Neural cell (in vitro differentiated cells): ENCODE measurements around the gene ZSCAN5A. TPM values are rescaled to one million over a fixed set of nuclear protein-coding genes. Genes with fewer than 3 reads are reported as not detected.

Source experiments
- H2AFZ ChIP-seq: fragments of 200-600, 300-800 bp; sonication (generic), shearing (Covaris generic); 2 replicates; pipeline ENCODE4 v1.6.0; 2014; ENCODE audit warnings: low read depth, mild to moderate bottlenecking, antibody characterized with exemption, low read length, moderate library complexity
- H3F3A ChIP-seq: fragments of 200-600 bp; shearing (Covaris generic); 2 replicates; pipeline ENCODE4 v1.6.1; 2016; ENCODE audit warnings: mild to moderate bottlenecking, moderate library complexity, mixed read lengths, antibody characterized with exemption, low read length; ENCODE audit not compliant: insufficient read depth, poor library complexity, severe bottlenecking
- H3K27ac ChIP-seq: fragments of 200-600, 300-800 bp; sonication (generic), shearing (Covaris generic); 2 replicates; pipeline ENCODE4 v1.5.1; 2014; ENCODE audit warnings: mild to moderate bottlenecking, low read length, moderate library complexity
- H3K27me3 ChIP-seq: fragments of 300-800, 200-600 bp; sonication (generic), shearing (Covaris generic); 2 replicates; pipeline ENCODE4 v1.6.0; 2014; ENCODE audit warnings: mild to moderate bottlenecking, low read depth, low read length, moderate library complexity; ENCODE audit not compliant: insufficient read depth
- H3K36me3 ChIP-seq: fragments of 300-800, 200-600 bp; sonication (generic), shearing (Covaris generic); 2 replicates; pipeline ENCODE4 v1.5.1; 2014; ENCODE audit warnings: mild to moderate bottlenecking, antibody characterized with exemption, low read length, moderate library complexity; ENCODE audit not compliant: insufficient read depth
- H3K4me2 ChIP-seq: fragments of 300-800, 200-600 bp; sonication (generic), shearing (Covaris generic); 2 replicates; pipeline ENCODE4 v1.6.0; 2014; ENCODE audit warnings: mild to moderate bottlenecking, low read length
- H3K4me3 ChIP-seq: fragments of 300-800, 200-600 bp; sonication (generic), shearing (Covaris generic); 2 replicates; pipeline ENCODE4 v1.5.1; 2014; ENCODE audit warnings: mild to moderate bottlenecking, low read length, moderate library complexity
- H3K79me2 ChIP-seq: fragments of 200-600 bp; shearing (Covaris generic); replicated peaks from 2 replicates; pipeline ENCODE4 v1.6.0; 2014; ENCODE audit warnings: mild to moderate bottlenecking, low read length, moderate library complexity; ENCODE audit not compliant: insufficient read depth
- H3K9ac ChIP-seq: fragments of 300-800, 200-600 bp; sonication (generic), shearing (Covaris generic); 2 replicates; pipeline ENCODE4 v1.6.1; 2016; ENCODE audit warnings: mild to moderate bottlenecking, low read length, mixed read lengths
- H3K9me2 ChIP-seq: fragments of 200-600 bp; shearing (Covaris generic); 2 replicates; pipeline ENCODE4 v1.6.1; 2016; ENCODE audit warnings: mild to moderate bottlenecking, low read length, mixed read lengths; ENCODE audit not compliant: insufficient read depth
- H3K9me3 ChIP-seq: fragments of 200-600, 300-800 bp; sonication (generic), shearing (Covaris generic); 2 replicates; pipeline ENCODE4 v1.6.1; 2016; ENCODE audit warnings: mild to moderate bottlenecking, mixed run types, low read length, moderate library complexity, mixed read lengths
- H4K20me1 ChIP-seq: fragments of 200-600 bp; shearing (Covaris generic); 2 replicates; pipeline ENCODE4 v1.6.1; 2016; ENCODE audit warnings: mild to moderate bottlenecking, mixed run types; ENCODE audit not compliant: insufficient read depth
- CTCF ChIP-seq: fragments of 450-650 bp; IDR thresholded peaks from 2 replicates; pipeline ENCODE4 v1.5.1; 2014; ENCODE audit warnings: antibody characterized with exemption, mild to moderate bottlenecking, moderate library complexity; ENCODE audit not compliant: poor library complexity, severe bottlenecking
- EP300 ChIP-seq: fragments of 450-650 bp; conservative IDR thresholded peaks from 2 replicates; pipeline ENCODE4 v1.6.1; 2014; ENCODE audit warnings: antibody characterized with exemption, mild to moderate bottlenecking, moderate library complexity; ENCODE audit not compliant: poor library complexity, severe bottlenecking
- EZH2 ChIP-seq: fragments of 200-600, 300-800 bp; shearing (Covaris generic), sonication (generic); IDR thresholded peaks from 2 replicates; pipeline ENCODE4 v1.6.1; 2014; ENCODE audit warnings: antibody characterized with exemption, low read length, borderline replicate concordance, mild to moderate bottlenecking; ENCODE audit not compliant: insufficient read depth, poor library complexity, severe bottlenecking
- MXI1 ChIP-seq: fragments of 450-650 bp; conservative IDR thresholded peaks from 2 replicates; pipeline ENCODE4 v1.6.1; 2014; ENCODE audit warnings: antibody characterized with exemption, mild to moderate bottlenecking; ENCODE audit not compliant: poor library complexity, severe bottlenecking
- POLR2AphosphoS5 ChIP-seq: IDR thresholded peaks from 2 replicates; pipeline ENCODE4 v1.6.1; 2012
- RAD21 ChIP-seq: fragments of 450-650 bp; conservative IDR thresholded peaks from 2 replicates; pipeline ENCODE4 v1.6.1; 2014; ENCODE audit warnings: antibody characterized with exemption, mild to moderate bottlenecking, moderate library complexity
- REST ChIP-seq: IDR thresholded peaks from 2 replicates; pipeline ENCODE4 v1.6.1; 2012; ENCODE audit warnings: borderline replicate concordance
- SMC3 ChIP-seq: fragments of 450-650 bp; conservative IDR thresholded peaks from 2 replicates; pipeline ENCODE4 v1.6.1; 2014; ENCODE audit warnings: antibody characterized with exemption, mild to moderate bottlenecking, moderate library complexity; ENCODE audit not compliant: poor library complexity
- TAF1 ChIP-seq: IDR thresholded peaks from 2 replicates; pipeline ENCODE4 v1.6.1; 2012; ENCODE audit warnings: low read depth
- polyA plus RNA-seq: library from polyadenylated mRNA; depleted of rRNA; stranded (reverse); fragments of >200 nt; gene quantifications from 2 replicates; pipeline ENCODE4 v1.2.3, GENCODE V29; 2014

The ZSCAN5A gene
- polyA plus RNA-seq, 1 donor from 2014 or later = 9.2 TPM

GRCh38 chr19:56245121-56245740 is 69.4 kb downstream of the ZSCAN5A start:
- no peak for TF ChIP-seq RAD21
- no peak for TF ChIP-seq EZH2
- Histone ChIP-seq H3K9me3 (no peaks in the 10 kb centered on the region), H3K27ac (no peak overlapping the region), H3F3A (no peaks in the 10 kb centered on the region), H4K20me1 (no peaks in the 10 kb centered on the region), H3K9me2 (no peaks in the 10 kb centered on the region), H3K79me2 (no peaks in the 10 kb centered on the region), H3K4me2 (no peak overlapping the region), H3K9ac (no peak overlapping the region), H3K4me3 (no peak overlapping the region), H3K27me3 (no peaks in the 10 kb centered on the region), H3K36me3 (no peaks in the 10 kb centered on the region), H2AFZ (no peak overlapping the region)

- Histone ChIP-seq H3K9me3 (no peaks in the 10 kb centered on the region), H3K36me3 (no peaks in the 10 kb centered on the region), H2AFZ (no peak overlapping the region), H3K79me2 (no peaks in the 10 kb centered on the region), H3F3A (no peaks in the 10 kb centered on the region), H3K27me3 (no peaks in the 10 kb centered on the region), H3K27ac (no peak overlapping the region), H3K4me2 (no peak overlapping the region), H3K9me2 (no peaks in the 10 kb centered on the region), H3K9ac (no peak overlapping the region), H4K20me1 (no peaks in the 10 kb centered on the region), H3K4me3 (no peak overlapping the region)
- TF ChIP-seq CTCF (no peak), MXI1 (no peak)
Observed at GRCh38 chr19:56223481-56223880, 91.2 kb downstream of the ZSCAN5A start.

GRCh38 chr19:56222901-56223300 is 91.7 kb downstream of the ZSCAN5A start:
- no peaks in the 10 kb centered on the region for H3K36me3 ChIP-seq
- H3K9me3 ChIP-seq = no peaks in the 10 kb centered on the region
- no peak for TF ChIP-seq EP300
- no peak for TF ChIP-seq MXI1
- H3K79me2 ChIP-seq = no peaks in the 10 kb centered on the region
- H4K20me1 ChIP-seq = no peaks in the 10 kb centered on the region
- no peak overlapping the region for H3K4me3 ChIP-seq
- no peak overlapping the region for H3K9ac ChIP-seq
- no peaks in the 10 kb centered on the region for H3K9me2 ChIP-seq
- H2AFZ ChIP-seq = no peak overlapping the region
- H3K4me2 ChIP-seq = no peak overlapping the region
- no peaks in the 10 kb centered on the region for H3K27me3 ChIP-seq
- H3F3A ChIP-seq = no peaks in the 10 kb centered on the region
- no peak overlapping the region for H3K27ac ChIP-seq

- no peaks in the 10 kb centered on the region for H3K9me3 ChIP-seq
- no peaks in the 10 kb centered on the region for H3F3A ChIP-seq
- H3K4me3 ChIP-seq = no peak overlapping the region
- no peak for TF ChIP-seq SMC3
- TF ChIP-seq EZH2 = no peak
- no peak for TF ChIP-seq CTCF
- no peak for TF ChIP-seq TAF1
- no peak for TF ChIP-seq MXI1
- no peak for TF ChIP-seq RAD21
- no peak for TF ChIP-seq REST
- TF ChIP-seq EP300 = no peak
- no peak for TF ChIP-seq POLR2AphosphoS5
- H2AFZ ChIP-seq = no peak overlapping the region
- H3K4me2 ChIP-seq = no peak overlapping the region
- H3K27ac ChIP-seq = no peak overlapping the region
- H3K36me3 ChIP-seq = no peaks in the 10 kb centered on the region
- H3K9ac ChIP-seq = no peak overlapping the region
- no peaks in the 10 kb centered on the region for H3K79me2 ChIP-seq
- H4K20me1 ChIP-seq = no peaks in the 10 kb centered on the region
- no peaks in the 10 kb centered on the region for H3K9me2 ChIP-seq
- no peaks in the 10 kb centered on the region for H3K27me3 ChIP-seq
Observed at GRCh38 chr19:56221851-56222250, 92.8 kb downstream of the ZSCAN5A start.
